ENCODE measurements around the gene TFPI2. TPM values are rescaled to one million over a fixed set of nuclear protein-coding genes. Genes with fewer than 3 reads are reported as not detected.

TFPI2 gene
- total RNA-seq, 1 experiment from 2014 or later = 4.4 TPM

DNA sequence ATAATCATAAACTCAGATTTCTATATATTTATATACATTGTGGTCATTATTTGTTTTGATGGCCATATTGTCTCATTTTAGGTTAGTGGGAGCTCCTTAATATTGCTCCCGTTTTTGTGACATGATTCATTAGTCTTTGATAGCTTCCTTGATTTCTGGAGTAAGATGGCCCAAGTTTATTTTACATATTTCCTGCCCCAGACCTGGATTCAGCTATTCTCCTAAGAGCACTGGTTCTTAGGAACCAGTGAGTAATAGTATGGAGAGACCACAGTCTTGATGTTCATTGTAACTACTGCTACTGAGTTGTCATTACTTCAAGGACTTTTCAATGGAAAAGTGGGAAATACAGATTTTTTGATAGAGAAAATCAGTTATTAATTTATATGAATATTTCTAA lies 6.0 kb downstream of the TFPI2 start:
- H3K23me2 ChIP-seq (ENCODE audit: insufficient read length, low read depth, low read length, poor library complexity, severe bottlenecking) = no peaks in the 10 kb centered on the region
- H4K5ac ChIP-seq (ENCODE audit: insufficient read length, low read depth, low read length) = no peak overlapping the region
- no peak overlapping the region for H3K4me2 ChIP-seq (ENCODE audit: insufficient read depth, insufficient read length, low read length)
- no peak overlapping the region for H2BK12ac ChIP-seq (ENCODE audit: insufficient read length, low read depth, low read length)
- WGBS (ENCODE audit: extremely low coverage, insufficient read length, low lambda C conversion rate) = no CpG with 5 or more reads among the region's 1 CpG
- no peak overlapping the region for H2AK5ac ChIP-seq (ENCODE audit: insufficient read length, low read length)
- H3K36me3 Mint-ChIP-seq (ENCODE audit: insufficient read depth in 1 of 3, low read depth in 3 of 3) = peaks cover under 1 to 4% (median 3%) of the 10 kb centered on the region in 3 experiments; a peak in 4 of 7 replicates
- no peaks in the 10 kb centered on the region for H3K27me3 ChIP-seq (ENCODE audit: insufficient read depth, low read length)
- H2AFZ ChIP-seq (ENCODE audit: low read length) = no peak overlapping the region
- no peak overlapping the region for H3K27ac ChIP-seq (ENCODE audit: insufficient read length, low read depth, low read length)
- no peak overlapping the region for H3K18ac ChIP-seq (ENCODE audit: insufficient read length, low read depth, low read length)
- H2BK120ac ChIP-seq (ENCODE audit: low read depth, low read length, poor library complexity, severe bottlenecking) = no peak overlapping the region
- no peaks in the 10 kb centered on the region for H4K20me1 ChIP-seq (ENCODE audit: control insufficient read depth, insufficient read depth, insufficient read length)
- no peaks in the 10 kb centered on the region for H3K9me3 ChIP-seq (ENCODE audit: control insufficient read depth, low read depth, low read length)
- H4K91ac ChIP-seq (ENCODE audit: insufficient read length, low read depth, low read length) = no peak overlapping the region
- no peak for DNase-seq
- H3K4me1 ChIP-seq (ENCODE audit: insufficient read depth, low read length) = no peaks in the 10 kb centered on the region
- H3K56ac ChIP-seq (ENCODE audit: insufficient read length, low read depth, low read length) = no peak overlapping the region
- H3K79me2 ChIP-seq (ENCODE audit: insufficient read depth, low read length) = no peaks in the 10 kb centered on the region
- no peak overlapping the region for H3K14ac ChIP-seq (ENCODE audit: insufficient read depth, low read length)
- H3K4ac ChIP-seq (ENCODE audit: low read depth, low read length) = no peak overlapping the region
- TF ChIP-seq, protein P1, sequence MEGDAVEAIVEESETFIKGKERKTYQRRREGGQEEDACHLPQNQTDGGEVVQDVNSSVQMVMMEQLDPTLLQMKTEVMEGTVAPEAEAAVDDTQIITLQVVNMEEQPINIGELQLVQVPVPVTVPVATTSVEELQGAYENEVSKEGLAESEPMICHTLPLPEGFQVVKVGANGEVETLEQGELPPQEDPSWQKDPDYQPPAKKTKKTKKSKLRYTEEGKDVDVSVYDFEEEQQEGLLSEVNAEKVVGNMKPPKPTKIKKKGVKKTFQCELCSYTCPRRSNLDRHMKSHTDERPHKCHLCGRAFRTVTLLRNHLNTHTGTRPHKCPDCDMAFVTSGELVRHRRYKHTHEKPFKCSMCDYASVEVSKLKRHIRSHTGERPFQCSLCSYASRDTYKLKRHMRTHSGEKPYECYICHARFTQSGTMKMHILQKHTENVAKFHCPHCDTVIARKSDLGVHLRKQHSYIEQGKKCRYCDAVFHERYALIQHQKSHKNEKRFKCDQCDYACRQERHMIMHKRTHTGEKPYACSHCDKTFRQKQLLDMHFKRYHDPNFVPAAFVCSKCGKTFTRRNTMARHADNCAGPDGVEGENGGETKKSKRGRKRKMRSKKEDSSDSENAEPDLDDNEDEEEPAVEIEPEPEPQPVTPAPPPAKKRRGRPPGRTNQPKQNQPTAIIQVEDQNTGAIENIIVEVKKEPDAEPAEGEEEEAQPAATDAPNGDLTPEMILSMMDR (conservative IDR thresholded peaks at IDR 0.05) = no peak
- H3K27ac Mint-ChIP-seq = no peak overlapping the region
- H3K9ac ChIP-seq (ENCODE audit: extremely low read depth, insufficient read length, low read length) = no peak overlapping the region
- no peak overlapping the region for H2BK5ac ChIP-seq (ENCODE audit: insufficient read length, low read length)
- H3K79me1 ChIP-seq (ENCODE audit: insufficient read depth, low read depth, low read length, poor library complexity, severe bottlenecking) = no peaks in the 10 kb centered on the region
- H2BK20ac ChIP-seq (ENCODE audit: low read depth, low read length, poor library complexity, severe bottlenecking) = no peak overlapping the region
- H3K4me3 Mint-ChIP-seq = no peak overlapping the region
- peaks cover 1 to 3% of the 10 kb centered on the region in 2 experiments; a peak in 1 of 4 replicates for H3K4me1 Mint-ChIP-seq
- peaks cover 18% of the 10 kb centered on the region for H3K27me3 Mint-ChIP-seq (ENCODE audit: low read depth)
- H4K8ac ChIP-seq (replicated peaks; ENCODE audit: insufficient read length, low read depth, low read length) = no peak overlapping the region
- peaks cover 3 to 5% of the 10 kb centered on the region in 2 experiments; a peak in 4 of 5 replicates for H3K9me3 Mint-ChIP-seq
- no peak overlapping the region for H3K23ac ChIP-seq (ENCODE audit: insufficient read length, low read depth, low read length)
- no peak overlapping the region for H3T11ph ChIP-seq (ENCODE audit: low read length)
- no peak overlapping the region for H2BK15ac ChIP-seq (ENCODE audit: low read depth, low read length)
